HepG2 (cell line): Measurements from ENCODE around the gene TAMALIN. TPM values are rescaled to one million over a fixed set of nuclear protein-coding genes. Genes with fewer than 3 reads are reported as not detected.

Experiments
- FOXK1 ChIP-seq: sonication (generic); formaldehyde crosslinking; IDR thresholded peaks from 2 replicates; pipeline ENCODE4 v1.4.0; 2020; ENCODE audit warnings: low read depth, missing genetic modification reagents, borderline replicate concordance
- HNF1A ChIP-seq, 2 experiments: sonication (generic) in 1 of 2; formaldehyde crosslinking in 1 of 2; IDR thresholded peaks; 2 replicates each; pipeline versions ENCODE4 v1.4.0 to v1.6.1; 2016 to 2020; ENCODE audit warnings: borderline replicate concordance in 1 of 2, low read depth in 1 of 2, mild to moderate bottlenecking in 1 of 2, missing genetic modification reagents in 1 of 2
- HNRNPLL ChIP-seq: fragments of 200-400 bp; formaldehyde crosslinking; IDR thresholded peaks from 2 replicates; pipeline ENCODE4 v1.6.1; 2017; ENCODE audit warnings: mild to moderate bottlenecking, low read depth, low read length; ENCODE audit not compliant: poor library complexity, severe bottlenecking
- PRMT3 ChIP-seq: sonication (generic); formaldehyde crosslinking; IDR thresholded peaks from 2 replicates; pipeline ENCODE4 v1.8.1; 2022; ENCODE audit warnings: low read depth, mild to moderate bottlenecking, moderate library complexity, missing genetic modification reagents, borderline replicate concordance
- SYNCRIP ChIP-seq: fragments of 200-400 bp; formaldehyde crosslinking; IDR thresholded peaks from 2 replicates; pipeline ENCODE4 v1.6.1; 2018; ENCODE audit warnings: mild to moderate bottlenecking, low read depth, low read length; ENCODE audit not compliant: insufficient read depth
- THAP11 ChIP-seq: IDR thresholded peaks from 2 replicates; pipeline ENCODE4 v1.6.1; 2016; ENCODE audit warnings: missing biosample characterization, missing genetic modification reagents
- TRAFD1 ChIP-seq: sonication (generic); formaldehyde crosslinking; IDR thresholded peaks from 2 replicates; pipeline ENCODE4 v1.5.1; 2020; ENCODE audit warnings: missing genetic modification reagents, mild to moderate bottlenecking, borderline replicate concordance
- ZNF232 ChIP-seq: sonication (generic); formaldehyde crosslinking; IDR thresholded peaks from 2 replicates; pipeline ENCODE4 v1.4.0; 2020; ENCODE audit warnings: missing genetic modification reagents, borderline replicate concordance
- ZNF337 ChIP-seq: sonication (generic); formaldehyde crosslinking; IDR thresholded peaks from 2 replicates; pipeline ENCODE4 v1.5.1; 2020; ENCODE audit warnings: missing genetic modification reagents, low read depth, mild to moderate bottlenecking, borderline replicate concordance
- ZNF350 ChIP-seq: sonication (generic); formaldehyde crosslinking; IDR thresholded peaks from 2 replicates; pipeline ENCODE4 v1.4.0; 2020; ENCODE audit warnings: mild to moderate bottlenecking, low read depth, missing genetic modification reagents, borderline replicate concordance
- ZNF563 ChIP-seq: sonication (generic); formaldehyde crosslinking; IDR thresholded peaks from 2 replicates; pipeline ENCODE4 v1.8.0; 2022; ENCODE audit warnings: mild to moderate bottlenecking, moderate library complexity, missing genetic modification reagents
- ZNF576 ChIP-seq: sonication (generic); formaldehyde crosslinking; IDR thresholded peaks from 2 replicates; pipeline ENCODE4 v1.4.0; 2020; ENCODE audit warnings: mild to moderate bottlenecking, missing genetic modification reagents
- ZNF703 ChIP-seq: sonication (generic); formaldehyde crosslinking; IDR thresholded peaks from 2 replicates; pipeline ENCODE4 v1.5.1; 2020; ENCODE audit warnings: missing genetic modification reagents, mild to moderate bottlenecking, moderate library complexity, borderline replicate concordance
- ZSCAN9 ChIP-seq: IDR thresholded peaks from 2 replicates; pipeline ENCODE4 v1.6.1; 2016; ENCODE audit warnings: borderline replicate concordance
- polyA plus RNA-seq, 8 experiments: library from polyadenylated mRNA; depleted of rRNA in 3 of 8; stranded (reverse) in 7 of 8; unstranded in 1 of 8; fragments of >200 nt; fragmentation: Illumina TruSeq in 4 of 8; extraction: Trizol in 4 of 8; gene quantifications; 2 replicates each; pipeline versions ENCODE4 v1.2.1 to v1.2.3, GENCODE V29; 2011 to 2016; ENCODE audit warnings: low read depth in 4 of 8, missing spikeins in 1 of 8, mixed read lengths in 1 of 8; ENCODE audit not compliant: insufficient read depth in 1 of 8
- total RNA-seq, 5 experiments: library from RNA; depleted of rRNA; stranded (reverse); fragments of >200 nt; fragmentation: Illumina TruSeq; extraction: Trizol; gene quantifications; 2 replicates each; pipeline ENCODE4 v1.2.3, GENCODE V29; 2016; ENCODE audit warnings: low read depth in 1 of 5
- TF ChIP-seq, protein P1 (sequence below): sonication (generic); formaldehyde crosslinking; IDR thresholded peaks from 2 replicates; pipeline ENCODE4 v1.5.0; 2020; ENCODE audit warnings: mild to moderate bottlenecking, missing genetic modification reagents

Gene TAMALIN
- total and polyA plus RNA-seq, 2 of the 13 experiments (the other 11 are each of a cell fraction or from before 2014, with no cell fraction given), result 2.9 to 10.9 TPM

- no peak for TF ChIP-seq HNF1A (IDR thresholded peaks at IDR 0.05; ENCODE audit: low read depth)
- no peak for TF ChIP-seq HNF1A (CRISPR knock-in tag; IDR thresholded peaks at IDR 0.05; ENCODE audit: borderline replicate concordance)
- peak; percentile 33 for TF ChIP-seq HNRNPLL
- TF ChIP-seq PRMT3, result no peak
- TF ChIP-seq ZNF232 (CRISPR knock-in tag), result no peak
- TF ChIP-seq FOXK1 (CRISPR knock-in tag), result 0 out of 2 replicates have a peak, but pooled peaks have one; percentile 22
- no peak for TF ChIP-seq ZNF337
- TF ChIP-seq ZSCAN9 (CRISPR knock-in tag), result no peak
- no peak for TF ChIP-seq ZNF576 (CRISPR knock-in tag)
- TF ChIP-seq ZNF703, result no peak
- no peak for TF ChIP-seq TRAFD1 (CRISPR knock-in tag)
- TF ChIP-seq ZNF350 (CRISPR knock-in tag), result peak; percentile 73; the same call in 1 of the 2 replicates
- no peak for TF ChIP-seq ZNF563 (CRISPR knock-in tag)
- TF ChIP-seq, protein P1, sequence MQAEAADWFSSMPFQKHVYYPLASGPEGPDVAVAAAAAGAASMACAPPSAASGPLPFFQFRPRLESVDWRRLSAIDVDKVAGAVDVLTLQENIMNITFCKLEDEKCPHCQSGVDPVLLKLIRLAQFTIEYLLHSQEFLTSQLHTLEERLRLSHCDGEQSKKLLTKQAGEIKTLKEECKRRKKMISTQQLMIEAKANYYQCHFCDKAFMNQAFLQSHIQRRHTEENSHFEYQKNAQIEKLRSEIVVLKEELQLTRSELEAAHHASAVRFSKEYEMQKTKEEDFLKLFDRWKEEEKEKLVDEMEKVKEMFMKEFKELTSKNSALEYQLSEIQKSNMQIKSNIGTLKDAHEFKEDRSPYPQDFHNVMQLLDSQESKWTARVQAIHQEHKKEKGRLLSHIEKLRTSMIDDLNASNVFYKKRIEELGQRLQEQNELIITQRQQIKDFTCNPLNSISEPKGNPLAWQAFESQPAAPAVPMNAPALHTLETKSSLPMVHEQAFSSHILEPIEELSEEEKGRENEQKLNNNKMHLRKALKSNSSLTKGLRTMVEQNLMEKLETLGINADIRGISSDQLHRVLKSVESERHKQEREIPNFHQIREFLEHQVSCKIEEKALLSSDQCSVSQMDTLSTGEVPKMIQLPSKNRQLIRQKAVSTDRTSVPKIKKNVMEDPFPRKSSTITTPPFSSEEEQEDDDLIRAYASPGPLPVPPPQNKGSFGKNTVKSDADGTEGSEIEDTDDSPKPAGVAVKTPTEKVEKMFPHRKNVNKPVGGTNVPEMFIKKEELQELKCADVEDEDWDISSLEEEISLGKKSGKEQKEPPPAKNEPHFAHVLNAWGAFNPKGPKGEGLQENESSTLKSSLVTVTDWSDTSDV (CRISPR knock-in tag), result no peak
- no peak; the same call in none of the 2 replicates for TF ChIP-seq THAP11
- TF ChIP-seq SYNCRIP, result no peak
Observed at GRCh38 chr12:52023182-52023975, 16.6 kb downstream of the TAMALIN start (continued).
